ENCODE data around the gene RTN1. TPM values are rescaled to one million over a fixed set of nuclear protein-coding genes. Genes with fewer than 3 reads are reported as not detected.

RTN1 gene
- total RNA-seq, 6 donors from 2014 or later = 6.3 to 15.6 (median 10.7) TPM

DNA sequence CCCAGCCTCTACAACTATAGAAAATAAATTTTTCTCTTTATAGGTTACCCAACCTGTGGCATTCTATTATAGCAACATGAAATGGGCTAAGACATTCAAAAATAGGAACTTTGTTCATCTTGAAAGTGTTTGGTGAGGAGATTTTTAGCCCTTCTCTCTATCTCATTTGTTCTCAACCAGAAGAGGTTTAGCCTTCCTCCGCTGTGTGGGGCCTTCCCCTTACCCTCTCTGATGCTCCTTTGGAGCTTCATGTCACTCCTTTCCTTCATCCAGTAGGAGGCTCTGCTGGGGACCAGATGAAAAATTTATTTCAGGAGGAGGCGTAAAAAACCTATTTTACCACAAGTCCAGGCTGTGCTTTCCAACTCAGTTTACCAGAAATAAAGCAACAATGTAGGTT is 94.1 kb downstream of the RTN1 start:
- H3K4me3 ChIP-seq = no peak overlapping the region
- H3K27ac ChIP-seq = no peak overlapping the region
- no peaks in the 10 kb centered on the region for H3K36me3 ChIP-seq
- no peaks in the 10 kb centered on the region for H3K4me1 ChIP-seq
- H3K27me3 ChIP-seq = no peaks in the 10 kb centered on the region
- ATAC-seq (ENCODE audit: low FRiP score in 2 of 2) (no peak), DNase-seq (no peak)
- no peak for TF ChIP-seq POLR2AphosphoS5 (IDR thresholded peaks at IDR 0.05)
- no peak for TF ChIP-seq EP300 (IDR thresholded peaks at IDR 0.05)
- TF ChIP-seq, protein P1, sequence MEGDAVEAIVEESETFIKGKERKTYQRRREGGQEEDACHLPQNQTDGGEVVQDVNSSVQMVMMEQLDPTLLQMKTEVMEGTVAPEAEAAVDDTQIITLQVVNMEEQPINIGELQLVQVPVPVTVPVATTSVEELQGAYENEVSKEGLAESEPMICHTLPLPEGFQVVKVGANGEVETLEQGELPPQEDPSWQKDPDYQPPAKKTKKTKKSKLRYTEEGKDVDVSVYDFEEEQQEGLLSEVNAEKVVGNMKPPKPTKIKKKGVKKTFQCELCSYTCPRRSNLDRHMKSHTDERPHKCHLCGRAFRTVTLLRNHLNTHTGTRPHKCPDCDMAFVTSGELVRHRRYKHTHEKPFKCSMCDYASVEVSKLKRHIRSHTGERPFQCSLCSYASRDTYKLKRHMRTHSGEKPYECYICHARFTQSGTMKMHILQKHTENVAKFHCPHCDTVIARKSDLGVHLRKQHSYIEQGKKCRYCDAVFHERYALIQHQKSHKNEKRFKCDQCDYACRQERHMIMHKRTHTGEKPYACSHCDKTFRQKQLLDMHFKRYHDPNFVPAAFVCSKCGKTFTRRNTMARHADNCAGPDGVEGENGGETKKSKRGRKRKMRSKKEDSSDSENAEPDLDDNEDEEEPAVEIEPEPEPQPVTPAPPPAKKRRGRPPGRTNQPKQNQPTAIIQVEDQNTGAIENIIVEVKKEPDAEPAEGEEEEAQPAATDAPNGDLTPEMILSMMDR (IDR thresholded peaks at IDR 0.05) = no peak
- TF ChIP-seq POLR2A (IDR thresholded peaks at IDR 0.05) = no peak
- no peaks in the 10 kb centered on the region for H3K9me3 ChIP-seq
- 93 to 97% methylated on average over 2 of the region's 2 CpGs for WGBS, 2 donors

DNA sequence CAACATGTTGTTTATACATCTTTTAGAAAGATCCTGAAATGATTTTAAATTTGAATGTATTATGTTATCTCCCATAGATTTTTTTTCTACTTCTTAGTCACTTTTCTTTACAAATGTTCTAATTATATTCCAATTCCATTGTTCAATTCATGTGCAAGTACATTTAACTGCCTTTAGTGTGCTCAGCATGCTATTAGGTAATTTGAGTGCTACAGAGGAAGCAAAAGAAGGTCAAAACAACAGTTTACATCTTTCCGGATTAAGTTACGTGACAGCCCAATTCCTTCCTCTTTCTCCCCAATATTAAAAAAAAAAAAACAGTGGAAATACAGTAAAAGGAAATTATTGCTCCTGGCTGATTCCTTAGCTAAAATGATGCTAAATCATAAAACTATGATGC is 98.3 kb downstream of the RTN1 start:
- WGBS, 2 donors = 37% methylated on average over 2 of the region's 2 CpGs
- H3K9me3 ChIP-seq = no peaks in the 10 kb centered on the region
- DNase-seq (no peak), ATAC-seq (ENCODE audit: low FRiP score in 2 of 2) (no peak)
- no peak overlapping the region for H3K4me3 ChIP-seq
- no peaks in the 10 kb centered on the region for H3K27me3 ChIP-seq
- H3K27ac ChIP-seq = no peak overlapping the region
- no peaks in the 10 kb centered on the region for H3K4me1 ChIP-seq
- no peaks in the 10 kb centered on the region for H3K36me3 ChIP-seq
- no peak for TF ChIP-seq POLR2A (IDR thresholded peaks at IDR 0.05)
- no peak for TF ChIP-seq EP300 (IDR thresholded peaks at IDR 0.05)
- TF ChIP-seq, protein P1 (IDR thresholded peaks at IDR 0.05) = no peak
- TF ChIP-seq POLR2AphosphoS5 (IDR thresholded peaks at IDR 0.05) = no peak

DNA sequence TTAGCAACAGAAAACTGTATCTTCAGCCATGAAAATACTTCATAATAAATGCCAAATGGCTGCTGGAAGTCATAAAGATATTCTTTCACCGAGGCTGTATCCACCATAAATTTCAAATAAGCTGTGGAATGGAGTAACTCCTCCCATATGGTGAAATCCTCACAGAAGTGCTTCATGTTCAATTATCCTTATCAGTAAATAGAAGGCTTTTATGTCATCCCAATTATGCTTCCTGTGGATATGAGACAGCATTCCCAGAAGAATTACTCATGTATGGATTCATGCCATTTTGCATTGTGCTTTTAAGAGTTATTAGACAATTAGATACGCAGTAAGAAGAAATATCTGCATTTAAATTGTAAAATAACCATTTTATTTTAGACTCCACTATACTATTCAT is 99.0 kb downstream of the RTN1 start:
- no peak overlapping the region for H3K27ac ChIP-seq
- no peak overlapping the region for H3K4me3 ChIP-seq
- H3K4me1 ChIP-seq = no peaks in the 10 kb centered on the region
- WGBS, 2 donors = 70 to 73% methylated on average over 2 of the region's 2 CpGs
- no peaks in the 10 kb centered on the region for H3K9me3 ChIP-seq
- TF ChIP-seq, protein P1 (IDR thresholded peaks at IDR 0.05) = no peak
- no peak for TF ChIP-seq EP300 (IDR thresholded peaks at IDR 0.05)
- TF ChIP-seq POLR2AphosphoS5 (IDR thresholded peaks at IDR 0.05) = no peak
- TF ChIP-seq POLR2A (IDR thresholded peaks at IDR 0.05) = no peak
- no peaks in the 10 kb centered on the region for H3K27me3 ChIP-seq
- ATAC-seq (ENCODE audit: low FRiP score in 2 of 2) = no peak
- H3K36me3 ChIP-seq = no peaks in the 10 kb centered on the region
- no peak for DNase-seq

DNA sequence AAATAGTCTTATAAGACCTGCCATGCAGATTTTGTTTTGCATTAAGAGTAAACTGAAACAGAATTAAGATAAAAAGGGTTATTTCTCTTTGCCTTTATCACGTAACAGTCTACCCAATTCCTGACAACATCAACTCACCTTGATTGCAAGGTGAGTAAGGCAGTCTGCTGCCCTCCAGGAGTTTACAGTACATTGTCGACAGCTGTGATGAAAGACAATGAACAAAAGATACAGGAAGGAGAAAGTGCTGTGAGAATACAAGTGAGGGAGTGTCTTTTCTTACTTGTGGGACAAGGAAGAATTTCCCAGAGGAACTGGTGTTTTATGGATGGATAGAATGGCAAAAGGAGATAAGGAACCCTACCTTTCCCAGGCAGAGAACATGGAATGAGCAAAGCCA is 101.0 kb downstream of the RTN1 start:
- H3K27ac ChIP-seq = no peak overlapping the region
- H3K4me3 ChIP-seq = no peak overlapping the region
- no peaks in the 10 kb centered on the region for H3K27me3 ChIP-seq
- no peak for TF ChIP-seq EP300 (IDR thresholded peaks at IDR 0.05)
- no peak for TF ChIP-seq POLR2AphosphoS5 (IDR thresholded peaks at IDR 0.05)
- TF ChIP-seq, protein P1 (IDR thresholded peaks at IDR 0.05) = no peak
- TF ChIP-seq POLR2A (IDR thresholded peaks at IDR 0.05) = no peak
- DNase-seq (no peak), ATAC-seq (ENCODE audit: low FRiP score in 2 of 2) (no peak)
- H3K4me1 ChIP-seq = no peaks in the 10 kb centered on the region
- WGBS, 2 donors = 47 to 73% methylated on average over 2 of the region's 2 CpGs
- no peaks in the 10 kb centered on the region for H3K9me3 ChIP-seq
- no peaks in the 10 kb centered on the region for H3K36me3 ChIP-seq

DNA sequence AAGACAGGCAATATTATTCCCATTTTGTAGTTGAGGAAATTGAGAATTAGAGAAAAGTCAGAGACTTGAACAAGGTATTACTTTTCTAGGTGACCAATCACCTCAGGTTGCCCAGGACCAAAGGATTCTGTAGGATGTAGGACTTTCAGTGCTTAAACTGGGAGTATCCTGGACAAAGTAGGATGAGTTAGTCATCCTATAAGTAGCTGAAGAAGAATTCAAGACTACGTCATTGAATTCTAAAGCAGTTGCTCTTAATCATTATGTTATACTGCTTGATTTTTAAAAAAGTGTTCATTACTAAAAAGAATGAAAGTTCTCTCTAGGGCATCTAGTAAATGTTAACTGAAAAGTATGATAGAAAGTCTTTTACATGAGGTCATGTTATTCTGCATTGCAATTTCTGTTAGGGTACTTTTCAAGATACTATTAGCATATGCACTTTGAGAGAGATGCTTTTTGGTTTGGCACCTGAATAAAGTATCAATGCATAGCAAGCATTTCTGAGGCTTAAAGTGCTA is 101.7 kb downstream of the RTN1 start:
- WGBS, 2 donors = 89 to 100% methylated on average over 1 of the region's 1 CpG
- H3K27me3 ChIP-seq = no peaks in the 10 kb centered on the region

More for the DNA sequence above, 101.7 kb downstream of the RTN1 start:
- TF ChIP-seq POLR2A (IDR thresholded peaks at IDR 0.05) = no peak
- TF ChIP-seq POLR2AphosphoS5 (IDR thresholded peaks at IDR 0.05) = no peak
- TF ChIP-seq, protein P1 (IDR thresholded peaks at IDR 0.05) = no peak
- TF ChIP-seq EP300 (IDR thresholded peaks at IDR 0.05) = no peak
- Histone ChIP-seq H3K9me3 (no peaks in the 10 kb centered on the region), H3K4me3 (no peak overlapping the region), H3K36me3 (no peaks in the 10 kb centered on the region), H3K27ac (no peak overlapping the region), H3K4me1 (no peaks in the 10 kb centered on the region)
- no peak for DNase-seq
- ATAC-seq (ENCODE audit: low FRiP score in 2 of 2) = no peak

All from upper lobe of left lung (tissue), 6 donors.